ENCODE results near the gene MLLT3. TPM values are rescaled to one million over a fixed set of nuclear protein-coding genes. Genes with fewer than 3 reads are reported as not detected.

Gene MLLT3
- total and polyA plus RNA-seq, 2 experiments from 2014 or later, result 40.0 to 58.3 TPM

DNA sequence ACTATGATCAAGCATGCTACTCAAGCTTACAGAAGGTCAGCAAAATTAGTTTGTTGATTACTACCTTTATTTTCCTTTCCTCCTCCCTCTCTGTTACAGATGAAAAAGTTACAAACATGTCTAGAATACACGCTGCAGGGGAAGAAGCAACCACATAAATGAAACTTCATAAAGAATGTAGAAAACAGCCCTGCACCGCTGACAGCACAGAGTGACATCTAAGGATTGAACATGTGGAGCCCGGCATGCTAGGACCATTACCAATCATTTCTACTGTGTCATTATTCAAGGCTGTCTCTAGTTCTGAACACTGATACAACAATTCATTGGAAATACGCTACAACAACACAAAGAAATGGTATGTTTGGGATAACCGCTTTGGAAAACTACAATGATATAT is 261.1 kb downstream of the MLLT3 start:
- Histone ChIP-seq H3K27me3 (no peaks in the 10 kb centered on the region), H3K27ac (no peak overlapping the region), H3K4me1 (ENCODE audit: low read depth) (peaks cover 21% of the 10 kb centered on the region), H3K4me3 (no peak overlapping the region), H3K9me3 (ENCODE audit: low read depth) (no peaks in the 10 kb centered on the region), H3K36me3 (peaks cover 9% of the 10 kb centered on the region)
- no peak for DNase-seq (ENCODE audit: low read depth in 1 of 2, low spot score in 1 of 2)
- TF ChIP-seq, protein P1, sequence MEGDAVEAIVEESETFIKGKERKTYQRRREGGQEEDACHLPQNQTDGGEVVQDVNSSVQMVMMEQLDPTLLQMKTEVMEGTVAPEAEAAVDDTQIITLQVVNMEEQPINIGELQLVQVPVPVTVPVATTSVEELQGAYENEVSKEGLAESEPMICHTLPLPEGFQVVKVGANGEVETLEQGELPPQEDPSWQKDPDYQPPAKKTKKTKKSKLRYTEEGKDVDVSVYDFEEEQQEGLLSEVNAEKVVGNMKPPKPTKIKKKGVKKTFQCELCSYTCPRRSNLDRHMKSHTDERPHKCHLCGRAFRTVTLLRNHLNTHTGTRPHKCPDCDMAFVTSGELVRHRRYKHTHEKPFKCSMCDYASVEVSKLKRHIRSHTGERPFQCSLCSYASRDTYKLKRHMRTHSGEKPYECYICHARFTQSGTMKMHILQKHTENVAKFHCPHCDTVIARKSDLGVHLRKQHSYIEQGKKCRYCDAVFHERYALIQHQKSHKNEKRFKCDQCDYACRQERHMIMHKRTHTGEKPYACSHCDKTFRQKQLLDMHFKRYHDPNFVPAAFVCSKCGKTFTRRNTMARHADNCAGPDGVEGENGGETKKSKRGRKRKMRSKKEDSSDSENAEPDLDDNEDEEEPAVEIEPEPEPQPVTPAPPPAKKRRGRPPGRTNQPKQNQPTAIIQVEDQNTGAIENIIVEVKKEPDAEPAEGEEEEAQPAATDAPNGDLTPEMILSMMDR (IDR thresholded peaks at IDR 0.05; ENCODE audit: low read depth, low read length), result no peak

DNA sequence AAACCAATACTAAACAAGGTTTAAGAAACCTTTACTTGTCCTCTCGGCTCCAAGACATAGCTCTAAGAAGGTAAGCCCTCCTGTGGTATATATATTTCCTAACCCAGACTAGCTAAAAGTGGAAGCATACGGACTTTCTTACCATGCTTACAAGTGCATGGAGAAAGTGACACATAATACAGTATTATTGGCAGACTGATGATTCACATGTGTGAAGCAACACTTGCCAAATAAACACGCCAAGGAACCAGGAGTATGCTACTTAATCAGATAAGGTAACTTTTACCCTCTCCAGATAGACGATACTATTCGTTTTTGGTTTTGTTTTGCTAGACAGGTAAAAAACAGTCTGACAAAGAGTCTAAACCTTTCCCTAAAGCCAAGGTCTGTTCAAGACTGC is 264.1 kb downstream of the MLLT3 start:
- Histone ChIP-seq H3K9me3 (ENCODE audit: low read depth) (no peaks in the 10 kb centered on the region), H3K27me3 (no peaks in the 10 kb centered on the region), H3K27ac (no peak overlapping the region), H3K4me1 (ENCODE audit: low read depth) (peaks cover 51% of the 10 kb centered on the region), H3K4me3 (no peak overlapping the region), H3K36me3 (peaks cover 9% of the 10 kb centered on the region)
- TF ChIP-seq, protein P1 (IDR thresholded peaks at IDR 0.05; ENCODE audit: low read depth, low read length), result no peak
- DNase-seq (ENCODE audit: low read depth in 1 of 2, low spot score in 1 of 2), result peak in 1 of 2 donors; percentile 56

DNA sequence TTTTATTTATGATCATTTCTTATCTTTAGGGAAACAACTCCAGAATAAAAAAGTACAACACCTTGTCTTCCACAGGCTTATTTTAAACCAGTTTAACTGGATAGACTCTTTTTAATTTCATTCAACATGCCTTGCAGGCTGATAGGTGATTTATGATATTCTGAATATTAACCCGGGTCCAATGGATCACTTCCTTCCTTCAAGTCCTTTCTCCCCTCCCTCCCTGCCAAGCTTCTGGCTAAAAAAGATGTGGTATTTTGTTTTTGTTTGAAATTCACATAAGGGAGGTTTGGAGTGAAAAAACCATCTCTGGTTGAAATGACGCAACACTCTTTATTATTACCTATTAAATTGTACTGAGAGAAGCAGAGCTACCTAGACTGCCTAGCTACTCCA is 265.3 kb downstream of the MLLT3 start:
- no peaks in the 10 kb centered on the region for H3K9me3 ChIP-seq (ENCODE audit: low read depth)
- H3K27me3 ChIP-seq, result no peaks in the 10 kb centered on the region
- TF ChIP-seq, protein P1 (IDR thresholded peaks at IDR 0.05; ENCODE audit: low read depth, low read length), result no peak
- peaks cover 9% of the 10 kb centered on the region for H3K36me3 ChIP-seq
- H3K4me3 ChIP-seq, result peak overlapping the region; percentile 19
- peaks cover 52% of the 10 kb centered on the region for H3K4me1 ChIP-seq (ENCODE audit: low read depth)
- H3K27ac ChIP-seq, result peak overlapping the region; percentile 91
- no peak for DNase-seq (ENCODE audit: low read depth in 1 of 2, low spot score in 1 of 2)

DNA sequence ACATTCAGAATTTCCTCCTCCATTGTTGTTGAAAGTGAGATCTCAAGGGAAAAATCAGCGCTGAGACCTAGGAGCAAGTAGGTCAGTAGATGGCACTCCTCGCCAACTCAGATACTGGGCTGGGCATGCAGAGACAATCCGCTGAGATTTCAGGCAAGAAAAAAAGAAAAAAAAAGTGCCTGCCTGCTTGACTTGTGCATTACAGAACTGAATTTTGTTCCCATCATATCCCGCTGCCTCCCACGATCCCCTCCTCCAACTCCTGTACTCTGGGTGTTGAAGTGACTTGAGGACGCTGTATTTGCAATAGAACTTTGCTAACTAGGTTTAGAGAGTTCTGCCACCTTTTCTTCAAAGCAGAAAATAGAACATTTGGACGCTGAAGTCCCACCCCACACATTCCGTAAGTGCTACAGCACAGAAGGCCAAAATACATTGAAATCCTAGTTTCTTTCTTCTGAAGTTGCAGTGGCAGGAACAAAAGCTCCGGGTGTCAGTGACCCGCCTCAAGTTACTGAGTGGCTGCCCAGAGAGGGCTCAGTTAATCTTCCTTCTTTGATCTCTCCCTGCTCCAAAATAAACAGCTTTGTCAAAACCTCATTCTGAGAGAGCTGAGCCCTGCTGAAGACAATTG is 265.8 kb downstream of the MLLT3 start:
- H3K36me3 ChIP-seq, result peaks cover 9% of the 10 kb centered on the region
- H3K27ac ChIP-seq, result peak overlapping the region; percentile 91
- peak overlapping the region; percentile 19 for H3K4me3 ChIP-seq
- DNase-seq (ENCODE audit: low read depth in 1 of 2, low spot score in 1 of 2), result peak; percentile 86 to 92
- no peaks in the 10 kb centered on the region for H3K9me3 ChIP-seq (ENCODE audit: low read depth)
- H3K27me3 ChIP-seq, result no peaks in the 10 kb centered on the region
- TF ChIP-seq, protein P1 (IDR thresholded peaks at IDR 0.05; ENCODE audit: low read depth, low read length), result peak; percentile 64
- H3K4me1 ChIP-seq (ENCODE audit: low read depth), result peaks cover 52% of the 10 kb centered on the region

DNA sequence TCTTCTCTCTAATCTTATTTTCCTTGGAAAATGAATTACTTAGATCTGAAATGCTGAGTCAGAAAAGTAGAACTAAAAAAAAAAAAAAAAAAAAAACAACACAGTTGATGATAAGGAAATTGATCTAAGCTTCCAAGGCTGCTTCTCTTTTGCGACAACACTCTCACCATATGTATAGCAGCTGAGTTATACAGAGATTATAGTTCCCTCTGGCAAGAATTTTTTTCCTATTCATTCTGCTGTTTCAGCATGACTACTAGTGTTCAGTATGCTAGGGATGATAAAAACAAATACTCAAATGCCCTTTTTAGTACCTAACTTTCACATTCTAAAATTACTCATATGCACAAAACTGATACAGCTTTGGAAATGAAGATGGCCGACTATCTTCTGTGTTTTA is 267.3 kb downstream of the MLLT3 start:
- no peaks in the 10 kb centered on the region for H3K9me3 ChIP-seq (ENCODE audit: low read depth)
- peaks cover 2% of the 10 kb centered on the region for H3K36me3 ChIP-seq
- H3K4me3 ChIP-seq, result no peak overlapping the region
- no peaks in the 10 kb centered on the region for H3K27me3 ChIP-seq
- H3K4me1 ChIP-seq (ENCODE audit: low read depth), result peaks cover 52% of the 10 kb centered on the region
- TF ChIP-seq, protein P1 (IDR thresholded peaks at IDR 0.05; ENCODE audit: low read depth, low read length), result no peak
- peak in 1 of 2 donors; percentile 80 for DNase-seq (ENCODE audit: low read depth in 1 of 2, low spot score in 1 of 2)
- H3K27ac ChIP-seq, result no peak overlapping the region
